GM12873 (cell line): ENCODE measurements around the gene PNLIPRP2.

Experiments
- TF ChIP-seq, protein P1 (sequence below): IDR thresholded peaks from 2 replicates; pipeline ENCODE4 v1.5.1; 2012; ENCODE audit warnings: low read depth, mild to moderate bottlenecking, moderate library complexity, low read length, control low read depth; ENCODE audit not compliant: insufficient read depth; ENCODE audit errors: missing control alignments

Gene PNLIPRP2

DNA sequence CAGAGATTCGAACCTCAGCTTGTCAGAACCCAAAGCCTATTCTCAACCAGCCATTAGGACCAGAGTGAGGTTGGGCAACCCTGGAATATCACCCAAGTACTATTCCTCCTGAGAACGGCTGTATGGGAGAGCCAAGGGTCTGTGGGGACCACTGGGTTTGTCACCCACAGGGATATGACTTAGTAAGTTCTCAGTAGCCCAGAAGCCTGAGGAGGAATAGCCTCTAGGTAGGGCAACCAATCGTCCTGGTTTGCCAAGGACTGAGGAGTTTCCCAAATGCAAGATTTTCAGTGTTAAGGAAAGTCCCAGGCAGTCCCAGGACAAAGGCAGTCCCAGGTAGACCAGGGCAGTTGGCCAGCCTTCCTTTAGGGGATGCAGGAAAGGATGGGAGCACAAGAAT, 46.7 kb downstream of the PNLIPRP2 start:
- TF ChIP-seq, protein P1, sequence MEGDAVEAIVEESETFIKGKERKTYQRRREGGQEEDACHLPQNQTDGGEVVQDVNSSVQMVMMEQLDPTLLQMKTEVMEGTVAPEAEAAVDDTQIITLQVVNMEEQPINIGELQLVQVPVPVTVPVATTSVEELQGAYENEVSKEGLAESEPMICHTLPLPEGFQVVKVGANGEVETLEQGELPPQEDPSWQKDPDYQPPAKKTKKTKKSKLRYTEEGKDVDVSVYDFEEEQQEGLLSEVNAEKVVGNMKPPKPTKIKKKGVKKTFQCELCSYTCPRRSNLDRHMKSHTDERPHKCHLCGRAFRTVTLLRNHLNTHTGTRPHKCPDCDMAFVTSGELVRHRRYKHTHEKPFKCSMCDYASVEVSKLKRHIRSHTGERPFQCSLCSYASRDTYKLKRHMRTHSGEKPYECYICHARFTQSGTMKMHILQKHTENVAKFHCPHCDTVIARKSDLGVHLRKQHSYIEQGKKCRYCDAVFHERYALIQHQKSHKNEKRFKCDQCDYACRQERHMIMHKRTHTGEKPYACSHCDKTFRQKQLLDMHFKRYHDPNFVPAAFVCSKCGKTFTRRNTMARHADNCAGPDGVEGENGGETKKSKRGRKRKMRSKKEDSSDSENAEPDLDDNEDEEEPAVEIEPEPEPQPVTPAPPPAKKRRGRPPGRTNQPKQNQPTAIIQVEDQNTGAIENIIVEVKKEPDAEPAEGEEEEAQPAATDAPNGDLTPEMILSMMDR = no peak

DNA sequence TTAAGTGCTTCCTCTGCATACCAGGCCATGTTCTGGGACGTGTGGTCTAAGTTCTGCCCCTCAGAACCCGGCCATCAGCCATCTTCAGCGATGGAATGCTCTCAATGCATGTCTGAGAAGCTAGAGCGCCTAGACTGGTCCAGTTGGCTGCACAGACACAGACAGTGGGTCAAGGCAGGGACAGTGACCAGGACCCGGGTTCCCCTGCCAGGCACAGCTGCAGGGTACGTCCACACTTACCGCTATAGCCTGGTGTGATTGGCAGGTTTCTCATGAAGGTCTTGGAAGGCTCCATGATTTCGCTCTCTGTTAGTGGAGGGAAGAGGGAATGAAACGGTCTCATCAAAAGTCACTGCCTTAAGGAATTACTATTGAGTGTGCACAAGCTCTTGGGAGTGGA, 47.3 kb downstream of the PNLIPRP2 start:
- TF ChIP-seq, protein P1 = no peak

DNA sequence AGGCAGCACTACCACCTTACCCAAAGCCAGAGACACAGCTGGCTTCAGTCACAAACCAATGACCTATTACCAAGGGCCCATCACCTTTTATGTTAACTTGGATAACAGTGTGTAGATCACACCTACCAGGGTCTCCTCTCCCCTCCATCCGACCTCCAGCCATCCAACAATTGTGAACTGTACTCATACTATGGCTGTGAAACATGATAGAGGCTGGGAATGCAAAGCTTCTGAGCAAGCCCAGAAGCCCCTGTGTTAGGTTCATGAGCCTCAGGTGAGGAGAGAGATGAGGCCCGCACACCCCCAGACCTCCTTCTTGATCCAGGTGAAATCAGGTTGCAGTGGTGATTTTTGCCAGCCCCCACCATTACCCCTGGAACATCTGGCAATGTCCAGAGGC, 47.7 kb downstream of the PNLIPRP2 start:
- TF ChIP-seq, protein P1 = no peak

DNA sequence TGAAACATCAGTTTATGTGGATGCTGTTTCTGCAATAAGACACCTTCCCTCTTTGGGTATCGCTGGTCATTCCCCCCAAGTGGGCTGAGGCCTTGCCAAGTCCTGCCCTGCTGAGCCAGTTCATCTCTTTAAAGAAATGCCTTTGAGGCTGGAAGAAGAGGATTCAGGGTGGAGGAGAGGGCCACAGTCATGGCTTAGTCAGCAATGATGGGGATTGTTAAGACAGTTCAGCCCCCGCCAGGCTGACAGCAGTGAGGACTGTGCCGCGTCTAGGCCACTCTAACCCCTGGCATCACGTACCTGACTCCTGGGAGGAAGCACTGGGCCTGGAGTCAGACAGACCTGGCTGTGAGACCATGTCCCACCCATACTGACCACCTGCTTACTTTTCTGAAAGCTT, 48.3 kb downstream of the PNLIPRP2 start:
- TF ChIP-seq, protein P1 = no peak

DNA sequence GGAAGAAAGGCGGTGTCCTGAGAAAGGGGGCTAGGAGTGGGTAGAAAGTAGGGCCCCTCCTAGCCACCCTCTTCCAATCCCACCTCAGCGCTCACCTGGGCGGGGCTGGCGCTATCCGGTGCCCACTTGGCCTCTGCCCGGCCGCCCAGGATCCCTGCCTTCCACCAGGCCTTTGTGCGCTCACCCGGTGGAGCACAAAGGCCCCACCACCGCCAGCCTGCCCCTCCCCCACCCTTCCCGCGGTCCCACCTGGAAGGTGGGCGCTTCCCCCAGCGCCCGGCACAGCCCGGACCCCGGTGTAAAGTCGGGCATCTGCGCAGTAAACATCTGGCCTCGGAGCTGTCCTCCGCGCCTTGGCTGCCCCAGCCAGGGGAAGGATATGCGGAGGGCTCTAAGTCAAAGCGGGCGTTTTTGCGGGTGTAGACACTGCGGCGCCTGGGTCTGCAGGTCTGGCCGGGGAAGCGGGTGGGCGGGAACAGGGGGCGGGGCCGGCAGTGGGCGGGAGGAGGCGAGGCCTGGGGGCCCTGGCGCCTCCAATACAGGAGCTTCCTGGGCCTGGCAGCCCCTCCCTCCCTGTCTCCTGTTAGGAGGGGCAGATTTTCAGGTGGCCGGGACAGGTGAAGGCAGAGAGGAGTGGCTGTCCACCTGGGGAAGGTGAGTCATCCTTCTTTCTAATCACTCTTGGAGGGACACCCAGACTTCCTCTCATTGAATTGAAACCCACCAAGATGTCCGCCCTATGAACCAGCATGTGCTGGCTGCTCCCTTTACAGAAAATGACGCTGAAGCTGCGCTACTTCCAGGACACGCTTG, 49.3 kb downstream of the PNLIPRP2 start:
- TF ChIP-seq, protein P1 = no peak

DNA sequence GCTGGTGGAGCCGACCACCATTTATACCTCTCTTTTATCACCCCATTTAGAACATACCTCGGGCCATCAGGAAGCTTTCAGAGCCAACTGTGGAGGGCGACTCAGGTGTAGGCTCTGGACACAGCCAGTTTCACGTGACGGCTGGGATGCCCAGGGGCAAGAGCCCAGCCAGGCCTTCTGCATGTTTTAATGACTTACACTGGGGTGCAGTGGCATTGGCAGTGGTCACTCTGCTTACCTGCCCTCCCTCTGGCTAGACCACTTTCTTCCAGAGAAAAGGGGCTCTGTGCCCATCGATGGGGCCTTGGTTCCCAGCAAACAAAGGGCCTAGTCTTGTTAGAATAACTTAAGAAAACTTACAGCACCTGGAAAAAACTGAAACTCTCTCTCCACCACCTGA, 50.0 kb downstream of the PNLIPRP2 start:
- TF ChIP-seq, protein P1 = no peak

DNA sequence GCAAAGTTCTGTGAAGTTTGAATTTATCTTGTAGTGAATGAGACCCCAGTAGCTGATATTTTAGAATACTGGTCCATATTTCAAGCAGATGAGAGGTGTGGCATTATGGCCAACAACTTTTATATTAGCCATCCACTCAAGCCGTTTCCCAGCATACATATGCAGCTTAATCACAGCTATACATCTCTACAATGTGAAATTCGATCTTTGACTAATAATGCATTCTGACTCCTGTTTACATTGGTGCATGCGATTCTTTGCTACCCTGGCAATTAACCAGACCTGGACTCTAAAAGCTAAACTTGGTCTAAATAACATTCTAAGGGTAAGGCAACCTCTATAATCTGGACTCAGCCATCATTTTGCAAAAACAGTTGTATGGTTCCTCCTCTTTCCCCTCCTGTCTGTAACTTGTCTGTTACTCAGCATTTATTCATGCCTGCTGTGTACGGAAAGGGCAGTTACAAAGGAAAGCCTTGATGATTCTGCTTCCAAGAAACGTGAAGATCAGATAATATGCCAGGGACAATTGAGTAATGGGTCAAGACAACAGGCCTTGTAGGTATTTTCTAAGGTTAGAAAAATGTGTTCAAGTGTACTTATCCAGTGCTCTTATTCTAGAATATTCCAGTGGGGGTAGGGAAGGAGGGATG, 50.6 kb downstream of the PNLIPRP2 start:
- TF ChIP-seq, protein P1 = no peak
